HG02943 (cell line): ENCODE results near the gene TMPRSS7.
"Not testable (repeated sequence)": the region's sequence is repeated elsewhere in the genome, so short reads cannot be mapped to it uniquely, and the experiment has no call there.

Experiments
- ATAC-seq: cut with Tn5 transposase; IDR thresholded peaks from one replicate; pipeline ENCODE4 v1.9.1; 2021; ENCODE audit warnings: mild to moderate bottlenecking, low read depth, moderate library complexity; ENCODE audit not compliant: unreplicated experiment

TMPRSS7 gene

GRCh38 chr3:112012205-112012992 lies 22.1 kb upstream of the TMPRSS7 start:
- ATAC-seq: no peak

- peak; percentile 73 for ATAC-seq
Measured at GRCh38 chr3:112013058-112013783, 21.3 kb upstream of the TMPRSS7 start.

DNA sequence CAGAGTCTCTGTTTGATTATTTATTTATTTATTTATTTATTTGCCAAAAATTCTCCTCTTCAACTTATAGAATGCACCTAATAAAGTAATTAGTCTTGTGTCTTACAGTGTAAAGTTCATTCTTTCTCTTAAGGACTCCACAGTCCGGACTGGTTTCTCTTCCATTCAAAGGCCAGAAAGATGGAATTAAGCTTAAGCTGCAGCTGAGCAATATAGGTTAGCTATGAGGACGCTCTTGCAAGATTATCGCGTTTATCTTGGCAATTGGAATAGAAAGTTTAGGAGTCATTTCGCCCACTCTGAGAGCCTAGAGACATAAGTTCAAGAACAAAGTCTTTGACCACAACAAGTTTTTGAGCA lies 20.8 kb upstream of the TMPRSS7 start:
- ATAC-seq: no peak

DNA sequence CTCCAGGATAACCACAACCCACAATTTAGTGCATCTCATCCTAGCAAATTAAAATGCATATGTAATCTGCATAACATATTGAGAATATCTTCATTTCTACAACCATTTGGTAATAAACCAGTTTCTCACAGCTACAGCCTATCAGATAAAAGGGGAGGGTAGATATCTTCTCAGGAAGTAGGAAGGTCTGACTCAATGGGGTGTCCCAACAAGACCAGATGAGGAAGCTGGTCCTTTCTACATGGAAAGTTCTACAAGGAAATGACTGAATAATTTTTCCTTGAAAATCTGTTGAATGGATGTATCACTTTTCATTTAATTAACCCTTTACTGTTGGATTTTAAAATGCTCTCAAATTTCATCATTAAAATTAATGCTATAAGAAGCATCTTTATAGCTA lies 17.4 kb upstream of the TMPRSS7 start:
- ATAC-seq: no peak

DNA sequence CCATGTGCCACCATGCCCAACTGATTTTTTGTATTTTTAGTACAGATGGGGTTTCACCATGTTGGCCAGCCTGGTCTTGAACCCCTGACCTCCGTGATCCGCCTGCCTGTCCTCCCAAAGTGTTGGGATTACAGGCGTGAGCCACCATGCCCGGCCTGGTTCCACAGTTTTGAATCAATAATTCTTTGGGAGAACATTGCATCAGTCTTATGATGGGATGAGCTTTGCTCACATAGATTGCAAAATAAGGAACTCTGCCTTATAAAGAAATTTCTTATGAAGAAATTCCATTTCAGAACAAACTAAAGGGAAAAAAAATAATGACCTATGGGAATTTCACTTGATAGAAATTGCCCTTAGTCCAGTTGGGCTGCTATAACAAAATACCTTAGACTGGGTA lies 15.8 kb upstream of the TMPRSS7 start:
- no peak for ATAC-seq

DNA sequence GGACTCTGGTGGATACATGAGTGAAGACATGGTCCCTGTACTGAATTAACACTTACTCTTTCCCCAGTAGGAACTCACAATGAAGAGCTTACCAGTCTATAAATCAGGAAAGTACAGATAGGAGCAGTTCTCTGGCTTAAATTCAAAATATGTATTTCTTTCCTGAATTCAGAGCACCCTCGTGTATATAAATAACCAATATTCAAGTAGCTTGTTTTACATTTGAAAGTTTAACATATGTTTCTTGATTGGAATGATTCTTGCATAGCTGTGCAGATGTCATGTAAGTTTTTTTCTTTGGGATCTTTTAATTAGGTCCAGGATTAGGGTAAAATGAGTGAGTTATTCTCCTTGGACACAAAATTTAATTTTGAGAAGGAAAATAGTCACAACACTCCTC lies 14.8 kb upstream of the TMPRSS7 start:
- ATAC-seq: no peak

- no peak for ATAC-seq
Measured at GRCh38 chr3:112020674-112021085, 13.9 kb upstream of the TMPRSS7 start.

- ATAC-seq: no peak
Measured at GRCh38 chr3:112027142-112027541, 7.4 kb upstream of the TMPRSS7 start.

GRCh38 chr3:112027826-112028225 lies 6.7 kb upstream of the TMPRSS7 start:
- no peak for ATAC-seq

GRCh38 chr3:112030901-112031300 lies 3.6 kb upstream of the TMPRSS7 start:
- no peak for ATAC-seq

DNA sequence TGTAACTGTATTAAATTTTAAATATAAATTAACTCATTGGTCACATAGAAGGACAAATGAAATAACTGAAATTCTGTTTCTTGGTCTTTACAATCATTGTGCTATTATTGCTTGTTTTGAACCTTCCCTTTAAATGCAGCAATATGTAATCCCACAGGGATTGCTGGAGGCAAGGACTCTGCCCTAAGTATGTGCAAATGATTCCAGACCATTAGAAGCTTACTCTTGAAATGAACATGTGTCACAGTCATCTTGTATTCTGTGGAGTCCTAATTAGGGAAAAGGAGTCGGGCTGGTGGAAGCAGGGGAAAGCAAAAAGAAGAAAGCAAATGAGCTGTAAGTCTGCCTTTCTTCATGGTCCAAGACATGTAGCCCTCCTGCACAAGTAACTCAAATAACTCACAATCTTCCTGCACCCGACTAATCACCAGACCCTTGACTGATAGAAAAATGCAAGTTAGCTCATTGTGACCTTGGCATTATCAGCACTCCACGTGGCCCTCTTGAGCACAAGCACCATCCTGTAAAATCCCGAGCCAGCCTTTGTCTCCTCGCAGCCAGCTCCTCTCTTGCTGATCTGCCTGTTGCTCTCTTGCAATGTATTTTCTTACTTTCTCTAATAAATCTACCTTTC lies 2.3 kb upstream of the TMPRSS7 start:
- no peak for ATAC-seq

- no peak for ATAC-seq
Measured at GRCh38 chr3:112035241-112035640, 705 bp downstream of the TMPRSS7 start.

- not testable (repeated sequence) for ATAC-seq
Measured at GRCh38 chr3:112037194-112037593, 2.7 kb downstream of the TMPRSS7 start.

DNA sequence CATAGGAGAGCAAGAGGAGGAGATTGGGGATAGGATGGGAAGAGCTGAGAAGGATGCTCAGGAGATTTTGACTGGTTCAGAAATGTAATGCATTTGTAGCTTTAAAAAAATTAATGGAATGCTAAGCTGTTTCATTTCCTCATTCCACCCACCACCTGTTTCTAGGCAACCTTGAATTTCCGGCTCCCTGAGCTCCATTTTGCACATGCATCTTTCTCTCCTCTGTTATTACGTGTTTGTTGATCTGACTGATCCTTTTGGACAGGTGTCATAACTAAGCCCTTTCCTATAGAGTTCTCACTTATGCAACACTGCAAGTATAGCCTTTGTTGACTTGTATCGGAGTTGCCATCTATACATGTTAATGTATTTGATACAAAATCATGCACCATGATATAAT lies 4.3 kb downstream of the TMPRSS7 start:
- ATAC-seq: no peak

DNA sequence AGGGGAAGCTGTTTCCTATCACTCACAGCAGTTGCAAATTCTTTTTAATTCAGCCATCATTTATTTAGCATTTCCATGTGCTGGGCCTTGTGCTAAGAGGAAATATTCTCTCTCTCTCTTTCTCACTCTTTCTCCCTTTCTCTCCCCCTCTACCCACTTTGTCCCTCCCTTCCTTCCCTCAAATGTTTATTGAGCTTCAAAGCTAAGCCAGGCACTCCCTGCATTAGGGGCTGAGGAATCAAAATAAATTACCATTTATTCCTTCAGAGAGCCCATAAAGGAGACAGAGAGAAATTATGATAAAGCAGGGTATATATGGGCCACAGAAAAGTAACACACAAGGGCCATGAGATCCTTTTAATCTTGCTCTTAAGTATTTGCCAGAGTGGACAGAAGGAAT lies 6.8 kb downstream of the TMPRSS7 start:
- no peak for ATAC-seq

DNA sequence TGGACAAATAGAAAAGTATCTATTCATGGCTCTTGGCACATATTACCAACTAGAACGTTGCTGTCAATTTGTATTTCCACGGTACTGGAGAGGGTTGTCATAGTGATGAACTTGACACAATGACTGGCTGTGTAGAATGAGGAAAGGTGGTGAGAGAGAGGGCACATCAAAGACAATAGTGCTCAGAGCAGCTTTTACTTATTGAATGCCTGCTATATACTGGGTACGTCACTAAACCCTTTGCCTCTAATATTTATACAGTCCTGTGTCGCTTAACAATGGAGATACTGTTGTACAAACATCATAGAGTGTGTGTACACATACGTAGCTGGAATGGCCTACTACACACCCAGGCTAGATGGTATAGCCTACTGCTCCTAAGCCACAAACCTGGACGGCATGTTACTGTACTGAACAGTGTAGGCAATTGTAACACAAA lies 8.3 kb downstream of the TMPRSS7 start:
- ATAC-seq: no peak

- ATAC-seq: peak; percentile 97
Measured at GRCh38 chr3:112043621-112044201, 9.2 kb downstream of the TMPRSS7 start.

DNA sequence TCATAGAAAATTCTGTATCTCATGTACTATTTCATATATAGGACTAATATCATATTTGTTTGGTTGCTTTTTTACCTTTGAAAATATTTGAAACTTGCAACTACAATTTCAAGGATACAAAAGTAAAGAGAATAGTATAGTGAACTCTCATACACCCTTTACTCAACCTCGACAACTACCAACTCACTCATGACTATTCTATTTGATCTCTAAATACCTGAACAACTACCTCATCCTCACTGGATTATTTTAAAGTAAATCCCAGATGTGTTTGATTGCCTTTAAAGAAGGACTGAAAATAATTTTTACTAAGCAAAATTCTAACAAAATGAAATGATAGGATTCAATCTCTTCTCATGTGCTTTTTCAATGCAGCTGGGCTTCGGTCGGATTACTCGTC lies 12.1 kb downstream of the TMPRSS7 start:
- no peak for ATAC-seq

DNA sequence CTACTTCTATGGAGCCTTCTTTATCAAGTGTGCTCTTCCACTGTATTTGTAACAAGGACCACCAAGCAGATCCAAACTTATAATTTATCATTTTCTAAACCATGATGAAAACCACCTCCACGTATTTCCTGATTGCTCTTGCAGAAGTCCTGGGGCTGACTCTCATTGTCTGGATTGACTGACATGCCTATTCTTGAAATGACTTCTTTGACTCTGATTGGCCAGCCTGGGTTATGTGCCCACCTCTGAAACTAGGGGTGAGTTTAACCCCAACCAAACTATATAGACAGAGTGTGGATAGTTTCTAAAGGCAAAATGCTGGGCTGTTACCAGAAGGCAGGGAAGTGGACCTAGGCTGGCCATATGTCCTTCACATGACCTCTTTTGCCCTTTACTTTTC lies 12.7 kb downstream of the TMPRSS7 start:
- ATAC-seq: no peak

- ATAC-seq: no peak
Measured at GRCh38 chr3:112048911-112049310, 14.4 kb downstream of the TMPRSS7 start.

- ATAC-seq: no peak
Measured at GRCh38 chr3:112053229-112053628, 18.7 kb downstream of the TMPRSS7 start.
